ENCODE data around the gene ANKRD61.

GRCh38 chr7:6020371-6021286 is 10.5 kb upstream of the ANKRD61 start:
- no peak for TF ChIP-seq CTCF (IDR thresholded peaks at IDR 0.05)
- TF ChIP-seq POLR2A (IDR thresholded peaks at IDR 0.05; ENCODE audit: low read length) = no peak
- no peak for TF ChIP-seq PHF8 (IDR thresholded peaks at IDR 0.05; ENCODE audit: borderline replicate concordance, low read depth)
- no peak for TF ChIP-seq USF2 (IDR thresholded peaks at IDR 0.05)
- no peak for TF ChIP-seq ZSCAN20 (CRISPR knock-in tag; IDR thresholded peaks at IDR 0.05)
- TF ChIP-seq JUN (IDR thresholded peaks at IDR 0.05) = no peak
- TF ChIP-seq TP53 (CRISPR knock-in tag; IDR thresholded peaks at IDR 0.05) = no peak
- no peak for TF ChIP-seq RAD21 (conservative IDR thresholded peaks at IDR 0.05 in 1 of 2, IDR thresholded peaks at IDR 0.05 in 1 of 2)
- TF ChIP-seq ZFP36 (IDR thresholded peaks at IDR 0.05; ENCODE audit: borderline replicate concordance, partially characterized antibody) = no peak

Measured in A549 (cell line).